Heart right ventricle (tissue), 16 donors: ENCODE results near the gene CNTLN. TPM values are rescaled to one million over a fixed set of nuclear protein-coding genes. Genes with fewer than 3 reads are reported as not detected.

ENCODE experiments used
- ATAC-seq, 8 donors: fragments of 200-7000 bp; cut with Tn5 transposase; one replicate each; pipeline ENCODE4 v1.9.1; 2020; ENCODE audit warnings: mild to moderate bottlenecking in 8 of 8, moderate library complexity in 8 of 8, moderate number of reproducible peaks in 1 of 8
- DNase-seq, 2 donors: peaks; one replicate each; pipeline ENCODE4 v3.0.0-alpha.2; 2020
- H3K27ac ChIP-seq, 10 donors: fragments of 200-600 bp; sonication (generic) in 2 of 10; one replicate each; pipeline versions ENCODE4 v1.5.0 to v1.8.0; 2020 to 2022; ENCODE audit warnings: mild to moderate bottlenecking in 3 of 10
- H3K27me3 ChIP-seq, 7 donors: fragments of 200-600 bp; one replicate each; pipeline ENCODE4 v1.8.0; 2021 to 2022; ENCODE audit warnings: mild to moderate bottlenecking in 2 of 7
- H3K36me3 ChIP-seq, 9 donors: fragments of 200-600 bp; sonication (generic) in 1 of 9; one replicate each; pipeline versions ENCODE4 v1.5.0 to v1.8.0; 2020 to 2022; ENCODE audit warnings: mild to moderate bottlenecking in 2 of 9
- H3K4me1 ChIP-seq, 9 donors: fragments of 200-600 bp; sonication (generic) in 1 of 9; one replicate each; pipeline versions ENCODE4 v1.5.0 to v1.8.0; 2020 to 2022; ENCODE audit warnings: mild to moderate bottlenecking in 4 of 9
- H3K4me3 ChIP-seq, 10 donors: fragments of 200-600 bp; sonication (generic) in 2 of 10; one replicate each; pipeline versions ENCODE4 v1.5.0 to v1.8.0; 2020 to 2022; ENCODE audit warnings: mild to moderate bottlenecking in 7 of 10, moderate library complexity in 2 of 10
- H3K9me3 ChIP-seq, 11 donors: fragments of 200-600 bp in 10 of 11; sonication (generic) in 2 of 11; one replicate each; pipeline versions ENCODE4 v1.5.0 to v1.8.0; 2013 to 2022; ENCODE audit warnings: mild to moderate bottlenecking in 2 of 11, control low read depth in 1 of 11, moderate library complexity in 1 of 11
- WGBS, 2 donors: extraction: QIAGEN DNeasy Blood & Tissue Kit; methylation state at CpG; one replicate each; pipeline ENCODE4 v1.1.7; 2013; ENCODE audit warnings: inconsistent platforms in 1 of 2; 5-methylcytosine and 5-hydroxymethylcytosine counted together
- intact Hi-C, 10 donors: fragments of 100-400 bp; cut with DNase I; formaldehyde crosslinking; loops; one replicate each; pipeline versions ENCODE4 v1.11.1 to v1.14.2; 2022
- polyA plus RNA-seq, 2 donors: library from polyadenylated mRNA; stranded (reverse); fragments of 200-250 nt; gene quantifications; one replicate each; pipeline ENCODE4 v1.2.3, GENCODE V29; 2013
- total RNA-seq, 10 donors: library from RNA; stranded (reverse); fragmentation: NEBNext Ultra II Directional in 3 of 10; extraction: Animal tissue kit (Norgen Biotek cat#: 25700) in 3 of 10; gene quantifications; one replicate each; pipeline versions ENCODE4 v1.2.1 to v1.2.4, GENCODE V29; 2021 to 2023
- TF ChIP-seq, protein P1 (sequence below), 9 donors: fragments of 200-600 bp; sonication (generic) in 2 of 9; IDR thresholded peaks; one replicate each; pipeline versions ENCODE4 v1.5.0 to v1.8.0; 2021 to 2022; ENCODE audit warnings: antibody characterized with exemption in 9 of 9, mild to moderate bottlenecking in 5 of 9, moderate library complexity in 1 of 9
- donor health status: Arrhythmogenic right ventricular cardiomyopathy.
- donor health status: ischemic (EF 13 %, LVEDD 7.1; RV severe dilation, severe dysfunction).
- donor health status: healthy with polysubstance abuse.
- donor health status: DM: no; HTN: yes; CAD: no.
- donor health status: DM: no; HTN: no; CAD: no.
- donor health status: ischemic (EF 25% LVEDD 6.9; RV normal size, moderate dysfunction).
- donor health status: ischemic (EF 25% LVEDD 5.7; RV mildly dilated, moderate dysfunction).
- donor health status: healthy.
- donor health status: DM: yes; HTN: yes; CAD: no.
- donor health status: Ischemic cardiomyopathy.
- donor health status: ischemic (EF 35%, LVEDD 5.7; RV mildly dilated, moderate dysfunction).
- donor health status: nonischemic (EF 11% LVEDD 7.7; RV severe dilation, severe dysfunction).
- donor health status: DM: yes; HTN: yes; CAD: no.
- donor health status: PGD.
- donor health status: ischemic (EF 29% LVEDD 5.4; RV normal size, mild dysfunction).
- donor health status: nonischemic (EF 23%, LVEDD 6.1; RV moderate dilation, normal function).

CNTLN gene
- total and polyA plus RNA-seq, 12 donors: 1.5 to 3.6 (median 2.2) TPM

DNA sequence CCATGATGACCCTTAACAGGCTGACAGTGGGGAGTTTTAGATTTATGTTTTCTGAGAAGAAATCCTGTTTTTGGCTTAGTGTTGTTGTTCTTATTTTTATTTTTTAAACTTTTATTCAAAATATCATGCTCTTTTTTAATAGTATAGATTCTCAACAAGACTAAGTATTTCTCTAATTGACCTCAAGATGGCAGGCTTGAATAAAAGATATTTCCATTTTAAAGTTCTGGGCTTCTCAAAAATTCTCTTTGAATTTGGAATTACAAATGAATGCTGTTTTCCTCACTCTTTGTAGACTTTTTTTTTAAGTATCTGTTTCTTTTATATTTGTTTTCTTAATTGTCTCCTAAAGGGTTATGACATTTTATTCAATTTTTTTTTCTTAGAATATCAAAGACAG lies 394.0 kb downstream of the CNTLN start:
- Histone ChIP-seq H3K4me3 (no peak overlapping the region), H3K27me3 (peaks cover 0 to 3% (median 0%) of the 10 kb centered on the region in 7 donors), H3K36me3 (no peaks in the 10 kb centered on the region), H3K4me1 (no peaks in the 10 kb centered on the region), H3K27ac (no peak overlapping the region), H3K9me3 (no peaks in the 10 kb centered on the region)
- intact Hi-C loops: loop anchor here in 2 of 10 donors (2.0 to 10.0 kb wide), 2 partner anchors 274 to 1506 kb away; partner anchors contain the start of gene SAXO1 (in 1 of the 2)
- ATAC-seq (no peak), DNase-seq (no peak)
- TF ChIP-seq, protein P1, sequence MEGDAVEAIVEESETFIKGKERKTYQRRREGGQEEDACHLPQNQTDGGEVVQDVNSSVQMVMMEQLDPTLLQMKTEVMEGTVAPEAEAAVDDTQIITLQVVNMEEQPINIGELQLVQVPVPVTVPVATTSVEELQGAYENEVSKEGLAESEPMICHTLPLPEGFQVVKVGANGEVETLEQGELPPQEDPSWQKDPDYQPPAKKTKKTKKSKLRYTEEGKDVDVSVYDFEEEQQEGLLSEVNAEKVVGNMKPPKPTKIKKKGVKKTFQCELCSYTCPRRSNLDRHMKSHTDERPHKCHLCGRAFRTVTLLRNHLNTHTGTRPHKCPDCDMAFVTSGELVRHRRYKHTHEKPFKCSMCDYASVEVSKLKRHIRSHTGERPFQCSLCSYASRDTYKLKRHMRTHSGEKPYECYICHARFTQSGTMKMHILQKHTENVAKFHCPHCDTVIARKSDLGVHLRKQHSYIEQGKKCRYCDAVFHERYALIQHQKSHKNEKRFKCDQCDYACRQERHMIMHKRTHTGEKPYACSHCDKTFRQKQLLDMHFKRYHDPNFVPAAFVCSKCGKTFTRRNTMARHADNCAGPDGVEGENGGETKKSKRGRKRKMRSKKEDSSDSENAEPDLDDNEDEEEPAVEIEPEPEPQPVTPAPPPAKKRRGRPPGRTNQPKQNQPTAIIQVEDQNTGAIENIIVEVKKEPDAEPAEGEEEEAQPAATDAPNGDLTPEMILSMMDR (IDR thresholded peaks at IDR 0.05): peak in 7 of 9 donors; percentile 14 to 49 (median 32)

DNA sequence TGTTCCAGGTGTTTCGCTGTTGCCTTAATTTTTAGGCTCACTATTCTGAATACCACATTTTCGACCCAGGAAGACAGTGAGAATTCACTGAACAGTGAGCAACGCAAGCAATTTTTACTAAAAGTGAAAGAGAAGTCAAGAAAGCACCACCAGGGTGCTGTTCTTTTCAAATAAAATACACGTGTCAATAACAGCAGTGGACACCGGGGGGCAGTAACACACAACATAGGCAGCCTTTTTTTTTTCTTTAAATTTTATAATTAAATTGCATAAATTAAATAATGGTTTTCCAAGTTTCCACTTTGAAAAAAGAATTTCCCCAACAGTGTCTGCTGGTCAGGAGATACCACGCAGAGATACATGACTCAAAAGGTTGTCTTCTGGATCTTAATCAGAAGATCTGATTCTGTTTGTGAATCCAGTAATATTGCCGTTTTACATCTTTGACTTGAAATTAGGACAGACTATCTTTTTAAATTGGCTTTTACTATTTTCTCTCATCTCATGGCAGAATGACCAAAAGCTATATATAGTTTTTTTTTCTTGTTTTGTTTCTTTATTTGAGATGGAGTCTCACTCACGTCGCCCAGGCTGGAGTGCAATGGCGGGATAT lies 396.9 kb downstream of the CNTLN start:
- H3K9me3 ChIP-seq: no peaks in the 10 kb centered on the region
- peak in 1 of 8 donors; percentile 20 for ATAC-seq
- H3K27me3 ChIP-seq: peaks cover 0 to 4% (median 0%) of the 10 kb centered on the region in 7 donors
- H3K36me3 ChIP-seq: no peaks in the 10 kb centered on the region
- H3K4me1 ChIP-seq: no peaks in the 10 kb centered on the region
- DNase-seq: no peak
- TF ChIP-seq, protein P1 (IDR thresholded peaks at IDR 0.05): peak; percentile 31 to 69 (median 64)
- intact Hi-C loops: loop anchor here (2.0 to 10.0 kb wide), 6 partner anchors 269 to 686 kb away; no protein-coding TSS in a partner anchor
- 42% methylated on average over 10 of the region's 10 CpGs for WGBS, 2 donors
- no peak overlapping the region for H3K4me3 ChIP-seq
- no peak overlapping the region for H3K27ac ChIP-seq

DNA sequence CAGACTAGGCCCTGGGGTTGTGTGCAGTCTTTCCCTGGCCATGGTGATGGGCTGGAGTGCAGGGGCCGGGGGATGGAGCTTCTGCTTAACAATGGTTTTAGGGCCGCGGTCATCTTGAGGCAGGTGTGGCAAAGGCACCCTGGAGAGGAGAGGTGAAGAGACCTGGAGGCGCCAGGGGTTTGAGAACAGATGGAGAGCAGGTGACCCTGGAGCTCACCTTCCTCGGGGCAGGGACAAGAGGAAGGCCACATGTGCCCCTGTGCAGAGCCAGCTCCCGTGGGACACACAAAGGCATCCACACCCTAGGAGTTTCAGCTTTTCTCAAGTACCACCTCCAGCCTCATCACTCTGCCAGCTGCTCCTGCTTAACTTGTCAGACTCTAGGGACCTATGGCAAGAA lies 397.6 kb downstream of the CNTLN start:
- H3K27ac ChIP-seq: no peak overlapping the region
- H3K36me3 ChIP-seq: no peaks in the 10 kb centered on the region
- ATAC-seq: no peak
- peaks cover 0 to 5% (median 0%) of the 10 kb centered on the region in 7 donors for H3K27me3 ChIP-seq
- TF ChIP-seq, protein P1 (IDR thresholded peaks at IDR 0.05): no peak
- no peak overlapping the region for H3K4me3 ChIP-seq
- no peak for DNase-seq
- 79 to 86% methylated on average over 6 of the region's 6 CpGs for WGBS, 2 donors
- H3K4me1 ChIP-seq: no peaks in the 10 kb centered on the region
- no peaks in the 10 kb centered on the region for H3K9me3 ChIP-seq
- intact Hi-C loops: loop anchor here (2.0 to 10.0 kb wide), 5 partner anchors 270 to 685 kb away; no protein-coding TSS in a partner anchor

DNA sequence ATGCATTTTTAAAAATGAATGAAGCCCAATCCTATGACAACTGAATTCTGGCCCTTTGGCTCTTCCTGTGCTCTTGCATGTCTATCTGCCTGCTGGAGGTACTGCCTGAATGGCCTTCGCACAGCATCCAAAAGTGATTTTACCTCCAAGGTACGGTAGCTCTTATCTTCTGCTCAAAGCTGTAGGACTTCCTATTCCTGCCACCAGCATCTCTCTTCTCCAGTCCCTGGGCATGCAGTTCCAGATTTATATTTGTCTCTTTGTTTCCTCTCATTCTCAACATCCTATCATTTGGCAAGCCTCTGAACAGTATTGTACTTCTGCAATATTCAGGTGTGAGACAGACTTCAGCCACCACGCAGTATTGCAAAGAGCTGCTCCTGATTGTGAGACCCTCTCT lies 400.3 kb downstream of the CNTLN start:
- ATAC-seq: no peak
- Histone ChIP-seq H3K4me3 (no peak overlapping the region), H3K27me3 (peaks cover 0 to 7% (median 0%) of the 10 kb centered on the region in 7 donors), H3K9me3 (peaks cover 0 to 9% (median 0%) of the 10 kb centered on the region in 11 donors), H3K36me3 (no peaks in the 10 kb centered on the region), H3K27ac (no peak overlapping the region), H3K4me1 (no peaks in the 10 kb centered on the region)
- intact Hi-C loops: loop anchor here in 2 of 10 donors (5.0 to 10.0 kb wide), 2 partner anchors 252 to 670 kb away; no protein-coding TSS in a partner anchor
- TF ChIP-seq, protein P1 (IDR thresholded peaks at IDR 0.05): no peak
- no peak for DNase-seq
- WGBS, 2 donors: 76 to 78% methylated on average over 3 of the region's 3 CpGs
